Cortex of kidney (tissue), 1 donor: Measurements from ENCODE around the gene PXMP4.

Experiments
- DNase-seq: peaks from one replicate; lab custom pipeline; 2025; lab: John Stamatoyannopoulos, UW

PXMP4 gene

GRCh38 chr20:33731693-33732165 lies 11.6 kb upstream of the PXMP4 start, which contains the start of gene ZNF341:
Gene ZNF341, plus strand, starts transcription at chr20:33731996. Its CDS starts 26 bp downstream, at chr20:33732022.
- DNase-seq: no peak

GRCh38 chr20:33730946-33731692 lies 11.0 kb upstream of the PXMP4 start:
- DNase-seq: no peak

GRCh38 chr20:33729101-33729500 lies 9.0 kb upstream of the PXMP4 start:
- DNase-seq: no peak

- DNase-seq: no peak
Observed at GRCh38 chr20:33728463-33728862, 8.4 kb upstream of the PXMP4 start.

GRCh38 chr20:33727806-33728205 lies 7.7 kb upstream of the PXMP4 start:
- no peak for DNase-seq

GRCh38 chr20:33727115-33727479 lies 7.0 kb upstream of the PXMP4 start:
- DNase-seq: no peak

- no peak for DNase-seq
Observed at GRCh38 chr20:33725607-33726264, 5.6 kb upstream of the PXMP4 start.

GRCh38 chr20:33724439-33725094 lies 4.5 kb upstream of the PXMP4 start:
- no peak for DNase-seq

GRCh38 chr20:33721391-33722140 lies 1.5 kb upstream of the PXMP4 start:
- no peak for DNase-seq

GRCh38 chr20:33719277-33719988 lies 677 bp downstream of the PXMP4 start:
- DNase-seq: no peak

GRCh38 chr20:33716498-33716897 lies 3.6 kb downstream of the PXMP4 start:
- DNase-seq: no peak

GRCh38 chr20:33713865-33714367 lies 6.2 kb downstream of the PXMP4 start:
- DNase-seq: no peak

- no peak for DNase-seq
Observed at GRCh38 chr20:33711446-33711738, 8.7 kb downstream of the PXMP4 start.

GRCh38 chr20:33710681-33711445 lies 9.2 kb downstream of the PXMP4 start:
- no peak for DNase-seq

- no peak for DNase-seq
Observed at GRCh38 chr20:33709905-33710541, 10.1 kb downstream of the PXMP4 start.

- DNase-seq: no peak
Observed at GRCh38 chr20:33709398-33709797, 10.7 kb downstream of the PXMP4 start.

GRCh38 chr20:33707668-33708067 lies 12.4 kb downstream of the PXMP4 start:
- DNase-seq: no peak

- no peak for DNase-seq
Observed at GRCh38 chr20:33704197-33704924, 15.7 kb downstream of the PXMP4 start.

GRCh38 chr20:33703498-33704137 lies 16.5 kb downstream of the PXMP4 start:
- no peak for DNase-seq
